Uterus (tissue), 4 donors: ENCODE data around the gene RGS7. TPM values are rescaled to one million over a fixed set of nuclear protein-coding genes. Genes with fewer than 3 reads are reported as not detected.

Experiments
- DNase-seq, 2 donors: peaks; one replicate each; pipeline ENCODE4 v3.0.0-alpha.2; 2019 to 2020
- H3K27ac ChIP-seq, 2 donors: fragments of 200-600 bp; sonication (generic); 1 replicate in 1 of 2; 2 replicates in 1 of 2; pipeline ENCODE4 v1.5.1; 2016 to 2018
- H3K27me3 ChIP-seq, 2 donors: fragments of 200-600 bp; sonication (generic); one replicate each; pipeline ENCODE4 v1.5.1; 2018 to 2019; ENCODE audit warnings: control low read depth in 1 of 2
- H3K36me3 ChIP-seq, 2 donors: fragments of 200-600 bp; sonication (generic); one replicate each; pipeline ENCODE4 v1.5.1; 2019; ENCODE audit warnings: control low read depth in 1 of 2
- H3K4me1 ChIP-seq, 2 donors: fragments of 200-600 bp; sonication (generic); one replicate each; pipeline ENCODE4 v1.5.1; 2018 to 2019; ENCODE audit warnings: control low read depth in 1 of 2
- H3K4me3 ChIP-seq, 2 donors: fragments of 200-600 bp; sonication (generic); 1 replicate in 1 of 2; 2 replicates in 1 of 2; pipeline ENCODE4 v1.5.1; 2018 to 2019; ENCODE audit warnings: mild to moderate bottlenecking in 1 of 2
- H3K9me3 ChIP-seq, 2 donors: fragments of 200-600 bp; sonication (generic); one replicate each; pipeline ENCODE4 v1.5.1; 2019; ENCODE audit warnings: control low read depth in 1 of 2
- CTCF ChIP-seq, 4 experiments: fragments of 200-600 bp in 2 of 4; fragments of 450-650 bp in 2 of 4; sonication (generic) in 2 of 4; IDR thresholded peaks; one replicate each; pipeline ENCODE4 v1.5.1; 2016 to 2019; ENCODE audit warnings: antibody characterized with exemption in 4 of 4, mild to moderate bottlenecking in 2 of 4, moderate library complexity in 1 of 4
- POLR2A ChIP-seq, 2 donors: fragments of 450-650 bp; IDR thresholded peaks; one replicate each; pipeline ENCODE4 v1.6.1; 2016; ENCODE audit warnings: antibody characterized with exemption in 2 of 2, mild to moderate bottlenecking in 1 of 2, moderate library complexity in 1 of 2
- intact Hi-C: fragments of 100-400 bp; cut with DNase I; formaldehyde crosslinking; loops from one replicate; pipeline ENCODE4 v1.15.1; 2023; ENCODE audit warnings: low total_unique reads
- total RNA-seq, 4 donors: library from RNA; depleted of rRNA in 3 of 4; stranded (reverse); fragments of >200 nt in 3 of 4; gene quantifications; one replicate each; pipeline versions ENCODE4 v1.1.0 to v1.2.4, GENCODE V29; 2014 to 2023
- donor health status: DM: yes; HTN: yes; CAD: no.

RGS7 gene
- total RNA-seq, 4 donors from 2014 or later, result 0.62 TPM; not detected in 3

- no peak overlapping the region for H3K4me3 ChIP-seq
- DNase-seq, result no peak
- intact Hi-C loops, result no loop called here
- no peak overlapping the region for H3K27ac ChIP-seq
- H3K9me3 ChIP-seq, result no peaks in the 10 kb centered on the region
- H3K27me3 ChIP-seq, result no peaks in the 10 kb centered on the region
- H3K4me1 ChIP-seq, result no peaks in the 10 kb centered on the region
- TF ChIP-seq POLR2A (IDR thresholded peaks at IDR 0.05), result no peak
- TF ChIP-seq CTCF (IDR thresholded peaks at IDR 0.05), result no peak
- H3K36me3 ChIP-seq, result no peaks in the 10 kb centered on the region
Observed at GRCh38 chr1:241355311-241356010, 1.5 kb downstream of the RGS7 start.

GRCh38 chr1:241352401-241352800, 4.6 kb downstream of the RGS7 start:
- TF ChIP-seq POLR2A (IDR thresholded peaks at IDR 0.05) (no peak), CTCF (IDR thresholded peaks at IDR 0.05) (no peak)
- intact Hi-C loops, result no loop called here
- no peaks in the 10 kb centered on the region for H3K27me3 ChIP-seq
- H3K4me1 ChIP-seq, result no peaks in the 10 kb centered on the region
- no peaks in the 10 kb centered on the region for H3K9me3 ChIP-seq
- no peak overlapping the region for H3K4me3 ChIP-seq
- H3K27ac ChIP-seq, result no peak overlapping the region
- no peaks in the 10 kb centered on the region for H3K36me3 ChIP-seq
- no peak for DNase-seq

- intact Hi-C loops, result no loop called here
- Histone ChIP-seq H3K4me3 (no peak overlapping the region), H3K9me3 (no peaks in the 10 kb centered on the region), H3K27ac (no peak overlapping the region), H3K36me3 (no peaks in the 10 kb centered on the region), H3K27me3 (no peaks in the 10 kb centered on the region), H3K4me1 (no peaks in the 10 kb centered on the region)
- TF ChIP-seq POLR2A (IDR thresholded peaks at IDR 0.05) (no peak), CTCF (IDR thresholded peaks at IDR 0.05) (no peak)
- DNase-seq, result no peak
Observed at GRCh38 chr1:241351841-241352240, 5.2 kb downstream of the RGS7 start.

- no peak overlapping the region for H3K27ac ChIP-seq
- no peak for TF ChIP-seq CTCF (IDR thresholded peaks at IDR 0.05)
- no peak for TF ChIP-seq POLR2A (IDR thresholded peaks at IDR 0.05)
Observed at GRCh38 chr1:241343956-241344355, 13.0 kb downstream of the RGS7 start.

GRCh38 chr1:241336335-241336734, 20.7 kb downstream of the RGS7 start:
- Histone ChIP-seq H3K4me3 (no peak overlapping the region), H3K9me3 (no peaks in the 10 kb centered on the region), H3K36me3 (no peaks in the 10 kb centered on the region), H3K27me3 (no peaks in the 10 kb centered on the region), H3K4me1 (no peaks in the 10 kb centered on the region), H3K27ac (no peak overlapping the region)
- intact Hi-C loops, result no loop called here
- no peak for DNase-seq
- no peak for TF ChIP-seq POLR2A (IDR thresholded peaks at IDR 0.05)
- TF ChIP-seq CTCF (IDR thresholded peaks at IDR 0.05), result no peak

More at GRCh38 chr1:241343956-241344355, 13.0 kb downstream of the RGS7 start:
- no peak for DNase-seq
- no peak overlapping the region for H3K4me3 ChIP-seq
- intact Hi-C loops, result no loop called here
- no peaks in the 10 kb centered on the region for H3K4me1 ChIP-seq
- no peaks in the 10 kb centered on the region for H3K27me3 ChIP-seq
- no peaks in the 10 kb centered on the region for H3K36me3 ChIP-seq
- H3K9me3 ChIP-seq, result no peaks in the 10 kb centered on the region
